ENCODE results near the gene HOXA13.

HOXA13 gene

GRCh38 chr7:27148031-27148755 is 51.7 kb downstream of the HOXA13 start:
- no peak for DNase-seq (ENCODE audit: low read depth in 2 of 2)

GRCh38 chr7:27147199-27148030 is 52.5 kb downstream of the HOXA13 start, which contains the start of gene HOXA6:
Gene HOXA6 (minus strand): TSS chr7:27147774. CDS start chr7:27147749, 25 bp downstream.
- DNase-seq (ENCODE audit: low read depth in 2 of 2) = no peak

- no peak for DNase-seq (ENCODE audit: low read depth in 2 of 2)
These were observed 53.2 kb downstream of the HOXA13 start for GRCh38 chr7:27146491-27147198.

- no peak for DNase-seq (ENCODE audit: low read depth in 2 of 2)
These were observed 53.9 kb downstream of the HOXA13 start for GRCh38 chr7:27145914-27146412.

GRCh38 chr7:27145165-27145913 is 54.6 kb downstream of the HOXA13 start:
- no peak for DNase-seq (ENCODE audit: low read depth in 2 of 2)

- no peak for DNase-seq (ENCODE audit: low read depth in 2 of 2)
These were observed 55.1 kb downstream of the HOXA13 start for GRCh38 chr7:27144781-27145164.

Measured in stimulated activated CD4-positive, alpha-beta T cell treated with anti-CD3 and anti-CD28 coated beads, Interleukin-4, amount 100 ng/mL, for 48 hours (primary cell).